Measurements from ENCODE around the gene PROP1.
"Not testable (repeated sequence)": the region's sequence is repeated elsewhere in the genome, so short reads cannot be mapped to it uniquely, and the experiment has no call there.

Gene PROP1

GRCh38 chr5:177982072-177982727, 13.8 kb downstream of the PROP1 start:
- no peak for DNase-seq (ENCODE audit: low spot score)

- no peak for DNase-seq (ENCODE audit: low spot score)
Measured at GRCh38 chr5:177981296-177982071, 14.6 kb downstream of the PROP1 start.

GRCh38 chr5:177980743-177981151, 15.3 kb downstream of the PROP1 start:
- no peak for DNase-seq (ENCODE audit: low spot score)

GRCh38 chr5:177977600-177977999, 18.4 kb downstream of the PROP1 start:
- DNase-seq (ENCODE audit: low spot score): not testable (repeated sequence)

GRCh38 chr5:177973066-177973635, 22.9 kb downstream of the PROP1 start:
- DNase-seq (ENCODE audit: low spot score): no peak

GRCh38 chr5:177972613-177973012, 23.4 kb downstream of the PROP1 start:
- peak; percentile 58 for DNase-seq (ENCODE audit: low spot score)

- DNase-seq (ENCODE audit: low spot score): not testable (repeated sequence)
Measured at GRCh38 chr5:177972014-177972413, 24.0 kb downstream of the PROP1 start.

GRCh38 chr5:177968661-177969211, 27.3 kb downstream of the PROP1 start:
- no peak for DNase-seq (ENCODE audit: low spot score)

GRCh38 chr5:177967221-177967887, 28.7 kb downstream of the PROP1 start:
- DNase-seq (ENCODE audit: low spot score): peak; percentile 43

GRCh38 chr5:177966839-177967166, 29.2 kb downstream of the PROP1 start:
- no peak for DNase-seq (ENCODE audit: low spot score)

- DNase-seq (ENCODE audit: low spot score): no peak
Measured at GRCh38 chr5:177966009-177966838, 29.8 kb downstream of the PROP1 start.

GRCh38 chr5:177964471-177964870, 31.6 kb downstream of the PROP1 start:
- no peak for DNase-seq (ENCODE audit: low spot score)

- DNase-seq (ENCODE audit: low spot score): no peak
Measured at GRCh38 chr5:177963966-177964365, 32.1 kb downstream of the PROP1 start.

- no peak for DNase-seq (ENCODE audit: low spot score)
Measured at GRCh38 chr5:177959315-177959714, 36.7 kb downstream of the PROP1 start.

GRCh38 chr5:177958696-177959095, 37.3 kb downstream of the PROP1 start:
- DNase-seq (ENCODE audit: low spot score): no peak

GRCh38 chr5:177957241-177957640, 38.8 kb downstream of the PROP1 start:
- DNase-seq (ENCODE audit: low spot score): no peak

- not testable (repeated sequence) for DNase-seq (ENCODE audit: low spot score)
Measured at GRCh38 chr5:177953101-177953500, 42.9 kb downstream of the PROP1 start.

GRCh38 chr5:177949656-177950055, 46.4 kb downstream of the PROP1 start:
- DNase-seq (ENCODE audit: low spot score): not testable (repeated sequence)

- not testable (repeated sequence) for DNase-seq (ENCODE audit: low spot score)
Measured at GRCh38 chr5:177949065-177949464, 47.0 kb downstream of the PROP1 start.

GRCh38 chr5:177947912-177948311, 48.1 kb downstream of the PROP1 start:
- DNase-seq (ENCODE audit: low spot score): not testable (repeated sequence)

GRCh38 chr5:177945601-177946283, 50.3 kb downstream of the PROP1 start:
- not testable (repeated sequence) for DNase-seq (ENCODE audit: low spot score)

All from AG08396 (cell line).